Panc1 (cell line): ENCODE results near the gene FAN1. TPM values are rescaled to one million over a fixed set of nuclear protein-coding genes. Genes with fewer than 3 reads are reported as not detected.

Experiments used
- ATAC-seq: fragments of 200-7000 bp; cut with Tn5 transposase; 2 replicates; pipeline ENCODE4 v1.9.1; 2020; ENCODE audit warnings: mild to moderate bottlenecking, moderate library complexity
- BruUV-seq: library from RNA; stranded (reverse); fragments of 400-500 nt; replicated peaks from 2 replicates; lab custom pipeline; 2021; lab: Mats Ljungman, UMichigan
- CTCF ChIA-PET: fragments of 300-600 bp; sonication (Branson Sonifier 250); formaldehyde crosslinking; loops from one replicate; lab custom pipeline; 2022; ENCODE audit warnings: antibody characterized with exemption; lab: Charles Lee
- POLR2A ChIA-PET: fragments of 300-600 bp; sonication (Branson Sonifier 250); formaldehyde crosslinking; loops from one replicate; lab custom pipeline; 2022; ENCODE audit warnings: antibody characterized with exemption; lab: Charles Lee
- DNase-seq: peaks from one replicate; pipeline ENCODE4 v3.0.0-alpha.2; 2010; ENCODE audit warnings: low read depth, low spot score
- H3K27ac ChIP-seq: 2 replicates; pipeline ENCODE4 v1.5.1; 2011; ENCODE audit warnings: mild to moderate bottlenecking, low read length, inconsistent platforms
- H3K27me3 ChIP-seq: fragments of 200-500 bp; sonication (Bioruptor generic); 2 replicates; pipeline ENCODE4 v1.6.0; 2014; ENCODE audit warnings: low read length, inconsistent platforms; ENCODE audit not compliant: control insufficient read depth, insufficient read depth
- H3K36me3 ChIP-seq: fragments of 200-500 bp; sonication (Bioruptor generic); 2 replicates; pipeline ENCODE4 v1.5.1; 2014; ENCODE audit warnings: inconsistent platforms, mild to moderate bottlenecking, low read length, moderate library complexity; ENCODE audit not compliant: control insufficient read depth, insufficient read depth
- H3K4me1 ChIP-seq: 2 replicates; pipeline ENCODE4 v1.5.1; 2011; ENCODE audit warnings: inconsistent platforms, mild to moderate bottlenecking, low read length, moderate library complexity; ENCODE audit not compliant: control insufficient read depth, insufficient read depth
- H3K4me3 ChIP-seq, 2 experiments: 2 replicates each; pipeline ENCODE4 v1.5.1; 2011 to 2012; ENCODE audit warnings: low read depth in 2 of 2, low read length in 2 of 2, mild to moderate bottlenecking in 2 of 2, inconsistent platforms in 1 of 2, moderate library complexity in 1 of 2
- H3K9me3 ChIP-seq: fragments of 200-500 bp; sonication (Bioruptor generic); 2 replicates; pipeline ENCODE4 v1.5.1; 2014; ENCODE audit warnings: low read depth, mild to moderate bottlenecking, inconsistent platforms, low read length, moderate library complexity; ENCODE audit not compliant: control insufficient read depth, insufficient read depth
- CTCF ChIP-seq: fragments of 450-650 bp; IDR thresholded peaks from 2 replicates; pipeline ENCODE4 v1.5.1; 2017; ENCODE audit warnings: mild to moderate bottlenecking
- POLR2AphosphoS5 ChIP-seq: IDR thresholded peaks from 2 replicates; pipeline ENCODE4 v1.6.1; 2012; ENCODE audit warnings: mild to moderate bottlenecking, low read depth, low read length, moderate library complexity
- REST ChIP-seq, 2 experiments: IDR thresholded peaks; 2 replicates each; pipeline ENCODE4 v1.6.1; 2011 to 2012; ENCODE audit warnings: low read depth in 2 of 2, control low read depth in 1 of 2, low read length in 1 of 2, mild to moderate bottlenecking in 1 of 2, moderate library complexity in 1 of 2; ENCODE audit not compliant: insufficient read depth in 1 of 2
- SIN3A ChIP-seq: IDR thresholded peaks from 2 replicates; pipeline ENCODE4 v1.6.1; 2012; ENCODE audit warnings: low read depth, mild to moderate bottlenecking, low read length, moderate library complexity, borderline replicate concordance; ENCODE audit not compliant: insufficient read depth
- TCF7L2 ChIP-seq: IDR thresholded peaks from 2 replicates; pipeline ENCODE4 v1.6.1; 2011; ENCODE audit warnings: mild to moderate bottlenecking, low read depth, low read length, inconsistent platforms
- in situ Hi-C: cut with HindIII; loops from 2 replicates; pipeline ENCODE4 v1.10.0; 2016; ENCODE audit warnings: low sequenced_read_pairs, low pct_unique_long_range_greater_than_20kb
- intact Hi-C: fragments of 100-400 bp; cut with micrococcal nuclease; formaldehyde crosslinking; loops from one replicate; pipeline ENCODE4 v1.10.0; 2022; ENCODE audit not compliant: unreplicated experiment
- total RNA-seq: library from RNA; stranded (reverse); gene quantifications from one replicate; pipeline ENCODE4 v1.2.1, GENCODE V29; 2021; ENCODE audit not compliant: unreplicated experiment

Gene FAN1
- total RNA-seq, 1 experiment from 2014 or later, result 16.4 TPM

GRCh38 chr15:30973379-30973778, 69.7 kb downstream of the FAN1 start:
- no peak for ATAC-seq
- TF ChIP-seq POLR2AphosphoS5, result no peak
- TF ChIP-seq REST (IDR thresholded peaks at IDR 0.05; ENCODE audit: insufficient read depth in 1 of 2, low read depth in 2 of 2, low read length in 1 of 2), result no peak
- TF ChIP-seq TCF7L2, result no peak
- TF ChIP-seq CTCF, result no peak
- TF ChIP-seq SIN3A, result no peak
- no peak for DNase-seq
- intact Hi-C loops (no loop called here), in situ Hi-C loops (no loop called here)
- Histone ChIP-seq H3K9me3 (no peaks in the 10 kb centered on the region), H3K4me3 (no peak overlapping the region), H3K27me3 (no peaks in the 10 kb centered on the region), H3K4me1 (no peaks in the 10 kb centered on the region), H3K27ac (no peak overlapping the region), H3K36me3 (peaks cover 7% of the 10 kb centered on the region; the same call in 1 of the 2 replicates)
- CTCF ChIA-PET, result no interaction called here
- BruUV-seq, result no TSS peak
- POLR2A ChIA-PET, result no interaction called here

- ChIA-PET POLR2A (no interaction called here), CTCF (interaction anchor here (0.6 kb wide), 1 partner anchor 461 kb away, joined by 5 read pairs; no protein-coding TSS in a partner anchor)
- intact Hi-C loops (no loop called here), in situ Hi-C loops (no loop called here)
- Histone ChIP-seq H3K4me3 (no peak overlapping the region), H3K27ac (no peak overlapping the region), H3K9me3 (no peaks in the 10 kb centered on the region), H3K36me3 (peaks cover 7% of the 10 kb centered on the region; the same call in 1 of the 2 replicates), H3K4me1 (no peaks in the 10 kb centered on the region), H3K27me3 (no peaks in the 10 kb centered on the region)
- BruUV-seq, result no TSS peak
- no peak for TF ChIP-seq TCF7L2
- no peak for TF ChIP-seq REST (IDR thresholded peaks at IDR 0.05; ENCODE audit: insufficient read depth in 1 of 2, low read depth in 2 of 2, low read length in 1 of 2)
- no peak for TF ChIP-seq POLR2AphosphoS5
- TF ChIP-seq SIN3A, result no peak
- no peak for TF ChIP-seq CTCF
- ATAC-seq (no peak), DNase-seq (no peak)
These were observed 70.4 kb downstream of the FAN1 start for GRCh38 chr15:30974112-30974511.
